ENCODE results near the gene PPM1N. TPM values are rescaled to one million over a fixed set of nuclear protein-coding genes. Genes with fewer than 3 reads are reported as not detected.

The PPM1N gene
- total and polyA plus RNA-seq, 2 of the 13 experiments (the other 11 are each of a cell fraction or from before 2014, with no cell fraction given): 0.31 to 1.8 TPM

DNA sequence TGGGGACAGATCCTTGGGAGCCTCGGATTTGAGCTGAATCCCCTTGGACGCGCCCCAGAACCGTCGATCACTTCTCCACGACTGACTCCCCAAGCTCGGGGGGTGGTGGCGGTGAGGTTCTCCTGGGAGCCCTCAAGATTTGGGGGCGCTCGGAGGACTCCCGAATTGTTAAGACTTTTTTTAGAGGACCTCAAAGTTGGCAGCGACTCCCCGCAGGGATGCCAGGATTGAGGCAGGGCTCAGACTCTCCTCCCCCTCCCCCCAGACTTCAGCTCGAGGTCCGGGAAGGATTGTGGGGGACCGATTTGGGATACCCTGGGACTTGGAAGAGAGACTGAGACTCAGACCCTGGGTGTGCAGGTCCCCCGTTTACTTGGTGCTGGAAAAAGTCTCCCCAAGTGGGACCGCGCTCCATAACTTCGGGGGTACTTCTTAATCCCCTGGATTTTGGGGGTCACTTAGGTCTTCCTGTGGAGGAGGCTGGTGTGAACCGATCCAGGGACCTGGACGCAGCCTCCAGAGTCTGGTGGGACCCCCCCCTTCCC is 9.7 kb downstream of the PPM1N start:
- intact Hi-C loops (cut with micrococcal nuclease; ENCODE audit: unreplicated experiment) (no loop called here), in situ Hi-C loops (cut with HindIII; ENCODE audit: extremely low pct_ligation_motif_present, low pct_unique_long_range_greater_than_20kb) (no loop called here)
- TF ChIP-seq AGO2 (optimal IDR thresholded peaks at IDR 0.05; ENCODE audit: low read depth, low read length) (peak; percentile 12), HIVEP1 (CRISPR knock-in tag; IDR thresholded peaks at IDR 0.05) (0 out of 2 replicates have a peak, but pooled peaks have one; percentile 6), MED1 (CRISPR knock-in tag; IDR thresholded peaks at IDR 0.05) (no peak), HNRNPH1 (optimal IDR thresholded peaks at IDR 0.05; ENCODE audit: low read depth, low read length) (peak; percentile 14), ZNF562 (CRISPR knock-in tag; IDR thresholded peaks at IDR 0.05; ENCODE audit: borderline replicate concordance) (no peak), RBM39 (IDR thresholded peaks at IDR 0.05; ENCODE audit: low read depth, low read length, poor library complexity, severe bottlenecking) (peak; percentile 10)
- TF ChIP-seq, protein P1, sequence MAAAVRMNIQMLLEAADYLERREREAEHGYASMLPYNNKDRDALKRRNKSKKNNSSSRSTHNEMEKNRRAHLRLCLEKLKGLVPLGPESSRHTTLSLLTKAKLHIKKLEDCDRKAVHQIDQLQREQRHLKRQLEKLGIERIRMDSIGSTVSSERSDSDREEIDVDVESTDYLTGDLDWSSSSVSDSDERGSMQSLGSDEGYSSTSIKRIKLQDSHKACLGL (CRISPR knock-in tag; IDR thresholded peaks at IDR 0.05): peak; percentile 24; the same call in 1 of the 2 replicates
- Histone ChIP-seq H3K27ac (ENCODE audit: extremely low read length, insufficient read depth, low read length) (peak overlapping the region; percentile 77), H3K4me1 (ENCODE audit: insufficient read depth, low read length) (peaks cover 53% of the 10 kb centered on the region), H2AFZ (ENCODE audit: low read length) (no peak overlapping the region), H3K36me3 (replicated peaks in 1 of 2; ENCODE audit: control insufficient read depth in 1 of 2, insufficient read depth in 2 of 2, low read length in 2 of 2) (peaks cover 4 to 6% of the 10 kb centered on the region in 2 experiments; a peak in 1 of 5 replicates), H3K27me3 (ENCODE audit: control insufficient read depth in 1 of 2, insufficient read depth in 2 of 2, low read length in 2 of 2) (no peaks in the 10 kb centered on the region; a peak in 1 of 5 replicates), H3K4me2 (ENCODE audit: low read depth, low read length) (peak overlapping the region; percentile 99), H3K4me3 (replicated peaks in 1 of 3; ENCODE audit: insufficient read depth in 1 of 3, low read depth in 2 of 3, low read length in 3 of 3) (peak overlapping the region; percentile 92 to 100 (median 96)), H3K9ac (ENCODE audit: insufficient read depth, low read depth, low read length) (peak overlapping the region; percentile 94), H3K79me2 (ENCODE audit: insufficient read depth, low read length) (peaks cover 47% of the 10 kb centered on the region), H4K20me1 (ENCODE audit: insufficient read depth, low read length) (0 out of 2 replicates have a peak, but pooled peaks cover 5% of the 10 kb centered on the region), H3K9me3 (ENCODE audit: low read length) (no peaks in the 10 kb centered on the region)
- no peak for ATAC-seq
- DNase-seq (ENCODE audit: low spot score): no peak
- POLR2A ChIA-PET: interaction anchor here (0.6 to 1.6 kb wide), 5 partner anchors 8 to 131 kb away, joined by 3 to 7 read pairs (median 3); partner anchors contain the start of gene EML2
- WGBS (ENCODE audit: low lambda C conversion rate): 0% methylated on average over 7 of the region's 22 CpGs
- TSS peak; percentile 53 for BruUV-seq (replicated peaks)
- CTCF ChIA-PET (ENCODE audit: low intra/inter-chr PET ratio, low total read pairs): no interaction called here
- FAIRE-seq: no peak
